HEK293 (cell line): Measurements from ENCODE around the gene AATK.

Experiments
- KLF16 ChIP-seq: fragments of 450-650 bp; formaldehyde crosslinking; IDR thresholded peaks from 2 replicates; pipeline ENCODE4 v1.5.1; 2017; ENCODE audit warnings: missing biosample characterization, missing genetic modification characterization
- PRDM4 ChIP-seq: fragments of 450-650 bp; formaldehyde crosslinking; IDR thresholded peaks from 2 replicates; pipeline ENCODE4 v1.5.1; 2017; ENCODE audit warnings: missing biosample characterization, missing genetic modification characterization
- SP7 ChIP-seq: fragments of 450-650 bp; formaldehyde crosslinking; IDR thresholded peaks from 2 replicates; pipeline ENCODE4 v1.5.1; 2016; ENCODE audit warnings: missing biosample characterization, missing genetic modification characterization
- TCF7L2 ChIP-seq: IDR thresholded peaks from 2 replicates; pipeline ENCODE4 v1.6.1; 2011; ENCODE audit warnings: low read depth, mild to moderate bottlenecking, inconsistent platforms, low read length, moderate library complexity, borderline replicate concordance
- YY1 ChIP-seq: fragments of 450-650 bp; formaldehyde crosslinking; IDR thresholded peaks from 2 replicates; pipeline ENCODE4 v1.5.1; 2018; ENCODE audit warnings: missing biosample characterization, missing genetic modification characterization
- ZBTB17 ChIP-seq: fragments of 450-650 bp; formaldehyde crosslinking; IDR thresholded peaks from 2 replicates; pipeline ENCODE4 v1.5.1; 2016; ENCODE audit warnings: missing biosample characterization, missing genetic modification characterization
- ZBTB49 ChIP-seq: fragments of 450-650 bp; formaldehyde crosslinking; IDR thresholded peaks from 2 replicates; pipeline ENCODE4 v1.5.1; 2016; ENCODE audit warnings: missing biosample characterization, missing genetic modification characterization, low read depth
- ZNF792 ChIP-seq: fragments of 450-650 bp; formaldehyde crosslinking; IDR thresholded peaks from 2 replicates; pipeline ENCODE4 v1.5.1; 2016; ENCODE audit warnings: missing biosample characterization, missing genetic modification characterization
- ZSCAN16 ChIP-seq: fragments of 450-650 bp; formaldehyde crosslinking; IDR thresholded peaks from 2 replicates; pipeline ENCODE4 v1.5.1; 2016; ENCODE audit warnings: missing biosample characterization, missing genetic modification characterization
- TF ChIP-seq, protein P1 (sequence below): fragments of 450-650 bp; formaldehyde crosslinking; IDR thresholded peaks from 2 replicates; pipeline ENCODE4 v1.5.1; 2016; ENCODE audit warnings: missing biosample characterization, missing genetic modification characterization
- TF ChIP-seq, protein P2 (sequence below): fragments of 450-650 bp; formaldehyde crosslinking; IDR thresholded peaks from 2 replicates; pipeline ENCODE4 v1.5.1; 2016; ENCODE audit warnings: missing biosample characterization, missing genetic modification characterization
- TF ChIP-seq, protein P3 (sequence below): fragments of 450-650 bp; formaldehyde crosslinking; IDR thresholded peaks from 2 replicates; pipeline ENCODE4 v1.5.1; 2017; ENCODE audit warnings: missing biosample characterization, missing genetic modification characterization

GRCh38 chr17:81196505-81197408 is 30.7 kb upstream of the AATK start:
- TF ChIP-seq YY1 (tag by site-specific recombination), result no peak
- TF ChIP-seq, protein P1, sequence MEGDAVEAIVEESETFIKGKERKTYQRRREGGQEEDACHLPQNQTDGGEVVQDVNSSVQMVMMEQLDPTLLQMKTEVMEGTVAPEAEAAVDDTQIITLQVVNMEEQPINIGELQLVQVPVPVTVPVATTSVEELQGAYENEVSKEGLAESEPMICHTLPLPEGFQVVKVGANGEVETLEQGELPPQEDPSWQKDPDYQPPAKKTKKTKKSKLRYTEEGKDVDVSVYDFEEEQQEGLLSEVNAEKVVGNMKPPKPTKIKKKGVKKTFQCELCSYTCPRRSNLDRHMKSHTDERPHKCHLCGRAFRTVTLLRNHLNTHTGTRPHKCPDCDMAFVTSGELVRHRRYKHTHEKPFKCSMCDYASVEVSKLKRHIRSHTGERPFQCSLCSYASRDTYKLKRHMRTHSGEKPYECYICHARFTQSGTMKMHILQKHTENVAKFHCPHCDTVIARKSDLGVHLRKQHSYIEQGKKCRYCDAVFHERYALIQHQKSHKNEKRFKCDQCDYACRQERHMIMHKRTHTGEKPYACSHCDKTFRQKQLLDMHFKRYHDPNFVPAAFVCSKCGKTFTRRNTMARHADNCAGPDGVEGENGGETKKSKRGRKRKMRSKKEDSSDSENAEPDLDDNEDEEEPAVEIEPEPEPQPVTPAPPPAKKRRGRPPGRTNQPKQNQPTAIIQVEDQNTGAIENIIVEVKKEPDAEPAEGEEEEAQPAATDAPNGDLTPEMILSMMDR (tag by site-specific recombination), result no peak
- TF ChIP-seq ZBTB17 (tag by site-specific recombination), result no peak
- no peak for TF ChIP-seq TCF7L2
- TF ChIP-seq, protein P2, sequence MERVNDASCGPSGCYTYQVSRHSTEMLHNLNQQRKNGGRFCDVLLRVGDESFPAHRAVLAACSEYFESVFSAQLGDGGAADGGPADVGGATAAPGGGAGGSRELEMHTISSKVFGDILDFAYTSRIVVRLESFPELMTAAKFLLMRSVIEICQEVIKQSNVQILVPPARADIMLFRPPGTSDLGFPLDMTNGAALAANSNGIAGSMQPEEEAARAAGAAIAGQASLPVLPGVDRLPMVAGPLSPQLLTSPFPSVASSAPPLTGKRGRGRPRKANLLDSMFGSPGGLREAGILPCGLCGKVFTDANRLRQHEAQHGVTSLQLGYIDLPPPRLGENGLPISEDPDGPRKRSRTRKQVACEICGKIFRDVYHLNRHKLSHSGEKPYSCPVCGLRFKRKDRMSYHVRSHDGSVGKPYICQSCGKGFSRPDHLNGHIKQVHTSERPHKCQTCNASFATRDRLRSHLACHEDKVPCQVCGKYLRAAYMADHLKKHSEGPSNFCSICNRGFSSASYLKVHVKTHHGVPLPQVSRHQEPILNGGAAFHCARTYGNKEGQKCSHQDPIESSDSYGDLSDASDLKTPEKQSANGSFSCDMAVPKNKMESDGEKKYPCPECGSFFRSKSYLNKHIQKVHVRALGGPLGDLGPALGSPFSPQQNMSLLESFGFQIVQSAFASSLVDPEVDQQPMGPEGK (tag by site-specific recombination), result no peak
- TF ChIP-seq KLF16 (tag by site-specific recombination), result no peak
- TF ChIP-seq, protein P3, sequence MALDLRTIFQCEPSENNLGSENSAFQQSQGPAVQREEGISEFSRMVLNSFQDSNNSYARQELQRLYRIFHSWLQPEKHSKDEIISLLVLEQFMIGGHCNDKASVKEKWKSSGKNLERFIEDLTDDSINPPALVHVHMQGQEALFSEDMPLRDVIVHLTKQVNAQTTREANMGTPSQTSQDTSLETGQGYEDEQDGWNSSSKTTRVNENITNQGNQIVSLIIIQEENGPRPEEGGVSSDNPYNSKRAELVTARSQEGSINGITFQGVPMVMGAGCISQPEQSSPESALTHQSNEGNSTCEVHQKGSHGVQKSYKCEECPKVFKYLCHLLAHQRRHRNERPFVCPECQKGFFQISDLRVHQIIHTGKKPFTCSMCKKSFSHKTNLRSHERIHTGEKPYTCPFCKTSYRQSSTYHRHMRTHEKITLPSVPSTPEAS (tag by site-specific recombination), result no peak
- TF ChIP-seq SP7 (tag by site-specific recombination), result no peak
- no peak for TF ChIP-seq PRDM4
- no peak for TF ChIP-seq ZSCAN16 (tag by site-specific recombination)
- no peak for TF ChIP-seq ZBTB49
- TF ChIP-seq ZNF792, result no peak
